Measurements from ENCODE around the gene OR6A2. TPM values are rescaled to one million over a fixed set of nuclear protein-coding genes. Genes with fewer than 3 reads are reported as not detected.

The OR6A2 gene
- total and polyA plus RNA-seq, 2 of the 4 experiments (the other 2 are of a cell fraction), result 0.07 to 0.72 TPM

DNA sequence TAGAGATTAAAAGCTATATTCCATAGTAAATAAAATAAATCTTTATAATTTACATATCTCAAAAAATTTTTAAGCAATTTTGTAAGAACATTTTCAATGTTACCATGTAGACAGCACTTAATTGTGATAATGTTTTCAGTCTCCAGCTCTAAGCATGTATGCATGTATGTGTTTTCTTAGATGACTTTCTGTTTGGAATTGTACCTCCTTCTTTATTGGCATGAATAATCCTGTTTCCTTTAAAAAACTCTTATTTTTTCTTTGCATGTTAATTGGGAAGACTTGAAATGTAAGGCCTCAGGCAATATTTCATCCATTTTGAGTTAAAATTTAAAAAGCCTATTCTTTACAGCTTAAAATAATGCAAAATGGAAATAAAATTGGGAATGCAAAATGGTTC is 18.7 kb downstream of the OR6A2 start:
- H3K27ac ChIP-seq (ENCODE audit: insufficient read depth, low read length), result no peak overlapping the region
- no peak overlapping the region for H3K4ac ChIP-seq (ENCODE audit: low read depth, low read length)
- no peak overlapping the region for H2BK120ac ChIP-seq (ENCODE audit: low read depth, low read length)
- no peak overlapping the region for H2AK5ac ChIP-seq (ENCODE audit: low read depth, low read length)
- H3K27me3 ChIP-seq (ENCODE audit: control insufficient read depth, insufficient read depth, low read length), result no peaks in the 10 kb centered on the region
- no peak overlapping the region for H4K91ac ChIP-seq (ENCODE audit: insufficient read depth, low read depth, low read length)
- H3K23ac ChIP-seq (ENCODE audit: low read depth, low read length), result no peak overlapping the region
- no peaks in the 10 kb centered on the region for H3K9me3 ChIP-seq (ENCODE audit: control insufficient read depth, insufficient read depth, low read length)
- H2BK5ac ChIP-seq (ENCODE audit: low read depth, low read length, poor library complexity, severe bottlenecking), result no peak overlapping the region
- no peaks in the 10 kb centered on the region for H4K20me1 ChIP-seq (ENCODE audit: insufficient read depth, low read length)
- H4K8ac ChIP-seq (ENCODE audit: low read depth in 2 of 2, low read length in 2 of 2), result no peak overlapping the region
- no peak overlapping the region for H2BK15ac ChIP-seq (ENCODE audit: low read depth, low read length)
- intact Hi-C loops (cut with micrococcal nuclease) (no loop called here), dilution Hi-C loops (cut with HindIII; ENCODE audit: low sequenced_read_pairs, unreplicated experiment) (no loop called here), in situ Hi-C loops (cut with MboI; ENCODE audit: low sequenced_read_pairs) (no loop called here)
- H3K18ac ChIP-seq (ENCODE audit: low read depth, low read length), result no peak overlapping the region
- CTCF ChIA-PET, result no interaction called here
- H3K36me3 ChIP-seq (ENCODE audit: control insufficient read depth, insufficient read depth, low read length), result no peaks in the 10 kb centered on the region
- H4K5ac ChIP-seq (ENCODE audit: low read depth, low read length), result no peak overlapping the region
- H3K4me2 ChIP-seq (ENCODE audit: low read depth, low read length), result no peak overlapping the region
- no peaks in the 10 kb centered on the region for H3K79me1 ChIP-seq (ENCODE audit: low read depth in 1 of 2, low read length in 2 of 2)
- no peaks in the 10 kb centered on the region for H3K9me1 ChIP-seq (ENCODE audit: insufficient read depth, low read length)
- H2BK20ac ChIP-seq (ENCODE audit: low read depth, low read length), result no peak overlapping the region
- H3K14ac ChIP-seq (replicated peaks; ENCODE audit: low read depth, low read length), result no peak overlapping the region
- ATAC-seq (ENCODE audit: low read depth), result no peak
- no peaks in the 10 kb centered on the region for H3K4me1 ChIP-seq (ENCODE audit: control insufficient read depth, insufficient read depth, low read length)
- TF ChIP-seq BHLHE40 (IDR thresholded peaks at IDR 0.05; ENCODE audit: low read depth, low read length), result no peak
- no peak for TF ChIP-seq POLR2A (IDR thresholded peaks at IDR 0.05; ENCODE audit: low read depth, low read length)
- no peak for TF ChIP-seq MAFK (IDR thresholded peaks at IDR 0.05; ENCODE audit: low read depth, low read length)
- TF ChIP-seq RFX5 (IDR thresholded peaks at IDR 0.05; ENCODE audit: low read depth, low read length), result no peak
- TF ChIP-seq MAZ (IDR thresholded peaks at IDR 0.05; ENCODE audit: borderline replicate concordance, low read depth, low read length), result no peak
- no TSS peak for BruUV-seq (replicated peaks)
- no peak overlapping the region for H2AK9ac ChIP-seq (replicated peaks; ENCODE audit: low read depth, low read length, poor library complexity)
- no peak overlapping the region for H3K56ac ChIP-seq (ENCODE audit: extremely low read depth, insufficient read depth, low read length)
- H2AFZ ChIP-seq (replicated peaks; ENCODE audit: low read length, poor library complexity), result no peak overlapping the region
- H3K9ac ChIP-seq (ENCODE audit: low read depth, low read length), result no peak overlapping the region
- H3K4me3 ChIP-seq (ENCODE audit: insufficient read depth, low read depth, low read length), result no peak overlapping the region
- POLR2A ChIA-PET (ENCODE audit: unreplicated experiment), result no interaction called here
- DNase-seq, result no peak

Measured in IMR-90 (cell line).